Measurements from ENCODE around the gene SLC38A2.

SLC38A2 gene

GRCh38 chr12:46366771-46367170 lies 5.8 kb downstream of the SLC38A2 start:
- TF ChIP-seq, protein P1, sequence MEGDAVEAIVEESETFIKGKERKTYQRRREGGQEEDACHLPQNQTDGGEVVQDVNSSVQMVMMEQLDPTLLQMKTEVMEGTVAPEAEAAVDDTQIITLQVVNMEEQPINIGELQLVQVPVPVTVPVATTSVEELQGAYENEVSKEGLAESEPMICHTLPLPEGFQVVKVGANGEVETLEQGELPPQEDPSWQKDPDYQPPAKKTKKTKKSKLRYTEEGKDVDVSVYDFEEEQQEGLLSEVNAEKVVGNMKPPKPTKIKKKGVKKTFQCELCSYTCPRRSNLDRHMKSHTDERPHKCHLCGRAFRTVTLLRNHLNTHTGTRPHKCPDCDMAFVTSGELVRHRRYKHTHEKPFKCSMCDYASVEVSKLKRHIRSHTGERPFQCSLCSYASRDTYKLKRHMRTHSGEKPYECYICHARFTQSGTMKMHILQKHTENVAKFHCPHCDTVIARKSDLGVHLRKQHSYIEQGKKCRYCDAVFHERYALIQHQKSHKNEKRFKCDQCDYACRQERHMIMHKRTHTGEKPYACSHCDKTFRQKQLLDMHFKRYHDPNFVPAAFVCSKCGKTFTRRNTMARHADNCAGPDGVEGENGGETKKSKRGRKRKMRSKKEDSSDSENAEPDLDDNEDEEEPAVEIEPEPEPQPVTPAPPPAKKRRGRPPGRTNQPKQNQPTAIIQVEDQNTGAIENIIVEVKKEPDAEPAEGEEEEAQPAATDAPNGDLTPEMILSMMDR (IDR thresholded peaks at IDR 0.05) = no peak
- no peaks in the 10 kb centered on the region for H3K27me3 ChIP-seq
- peak overlapping the region; percentile 97 for H3K27ac ChIP-seq
- H3K4me3 ChIP-seq (ENCODE audit: low read depth in 1 of 2, low read length in 1 of 2) = no peak overlapping the region
- peaks cover 93% of the 10 kb centered on the region for H3K36me3 ChIP-seq
- H3K4me1 ChIP-seq (ENCODE audit: control insufficient read depth in 1 of 2, insufficient read depth in 1 of 2, low read depth in 1 of 2, low read length in 1 of 2) = peaks cover 48% of the 10 kb centered on the region in 2 experiments
- no peaks in the 10 kb centered on the region for H3K9me3 ChIP-seq

DNA sequence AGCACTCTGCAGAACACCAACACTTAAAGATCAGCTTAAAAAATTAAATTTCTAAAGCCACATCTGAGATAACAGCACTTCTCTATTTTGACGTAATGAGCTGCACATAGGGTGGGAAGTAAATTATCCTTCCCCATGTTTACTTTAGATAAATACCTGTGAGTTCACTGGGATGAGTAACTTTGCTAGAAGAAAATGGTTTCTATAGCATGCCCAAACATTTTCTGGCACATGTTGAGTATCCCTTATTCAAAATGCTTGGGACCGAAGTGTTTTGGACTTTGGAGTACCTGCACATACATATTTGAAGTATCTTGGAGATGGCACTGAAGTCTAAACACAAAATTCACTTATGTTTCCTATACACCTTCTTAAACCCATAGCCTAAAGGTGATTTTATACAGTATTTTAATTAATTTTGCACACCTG lies 6.6 kb downstream of the SLC38A2 start:
- H3K36me3 ChIP-seq = peaks cover 100% of the 10 kb centered on the region
- TF ChIP-seq, protein P1 (IDR thresholded peaks at IDR 0.05) = no peak
- no peaks in the 10 kb centered on the region for H3K9me3 ChIP-seq
- no peak overlapping the region for H3K4me3 ChIP-seq (ENCODE audit: low read depth in 1 of 2, low read length in 1 of 2)
- peak overlapping the region; percentile 97 for H3K27ac ChIP-seq
- H3K27me3 ChIP-seq = no peaks in the 10 kb centered on the region
- H3K4me1 ChIP-seq (ENCODE audit: control insufficient read depth in 1 of 2, insufficient read depth in 1 of 2, low read depth in 1 of 2, low read length in 1 of 2) = peaks cover 45 to 47% of the 10 kb centered on the region in 2 experiments

- Histone ChIP-seq H3K4me3 (ENCODE audit: low read depth in 1 of 2, low read length in 1 of 2) (no peak overlapping the region), H3K36me3 (peaks cover 100% of the 10 kb centered on the region), H3K4me1 (ENCODE audit: control insufficient read depth in 1 of 2, insufficient read depth in 1 of 2, low read depth in 1 of 2, low read length in 1 of 2) (peaks cover 35 to 37% of the 10 kb centered on the region in 2 experiments), H3K9me3 (no peaks in the 10 kb centered on the region), H3K27ac (peak overlapping the region; percentile 97), H3K27me3 (no peaks in the 10 kb centered on the region)
- TF ChIP-seq, protein P1 (IDR thresholded peaks at IDR 0.05) = no peak
Observed at GRCh38 chr12:46364777-46365580, 7.6 kb downstream of the SLC38A2 start.

- H3K4me1 ChIP-seq (ENCODE audit: control insufficient read depth in 1 of 2, insufficient read depth in 1 of 2, low read depth in 1 of 2, low read length in 1 of 2) = peaks cover 29 to 30% of the 10 kb centered on the region in 2 experiments
- no peak overlapping the region for H3K27ac ChIP-seq
- no peaks in the 10 kb centered on the region for H3K9me3 ChIP-seq
- H3K27me3 ChIP-seq = no peaks in the 10 kb centered on the region
- no peak overlapping the region for H3K4me3 ChIP-seq (ENCODE audit: low read depth in 1 of 2, low read length in 1 of 2)
- H3K36me3 ChIP-seq = peaks cover 100% of the 10 kb centered on the region
- TF ChIP-seq, protein P1 (IDR thresholded peaks at IDR 0.05) = no peak
Observed at GRCh38 chr12:46364300-46364696, 8.3 kb downstream of the SLC38A2 start.

DNA sequence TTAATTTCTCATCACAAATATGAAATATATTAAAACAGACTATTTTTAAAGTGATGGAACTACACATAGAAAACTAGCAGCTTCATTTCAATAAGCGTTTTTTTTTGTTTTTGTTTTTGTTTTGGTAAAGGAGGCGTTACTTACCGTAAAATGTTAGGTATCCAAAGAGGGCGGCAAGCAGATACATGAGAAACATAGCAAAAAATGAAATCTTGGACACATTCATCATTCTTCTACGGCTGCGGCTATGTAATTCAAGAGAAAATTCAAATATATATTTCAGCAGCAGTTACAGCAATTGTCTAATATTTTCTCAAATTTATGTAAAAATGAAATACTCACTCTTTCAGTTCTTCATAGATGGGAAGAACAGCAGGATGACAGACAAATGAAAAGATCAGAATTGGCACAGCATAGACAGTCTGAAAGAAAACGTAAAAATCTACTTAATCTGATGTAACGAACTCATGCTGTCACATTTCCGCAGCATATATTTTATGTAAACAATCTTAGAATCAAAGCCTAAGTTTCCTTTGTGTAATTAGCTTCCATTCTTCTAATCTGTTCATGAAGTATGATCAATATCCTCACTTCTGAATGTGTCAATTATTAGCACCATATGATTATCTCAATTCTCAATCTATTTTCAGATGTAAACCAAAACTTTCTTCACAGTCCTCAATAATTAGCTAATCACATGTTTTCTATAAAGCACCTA lies 8.8 kb downstream of the SLC38A2 start:
- TF ChIP-seq, protein P1 (IDR thresholded peaks at IDR 0.05) = no peak

More for the DNA sequence above, 8.8 kb downstream of the SLC38A2 start:
- H3K27me3 ChIP-seq = no peaks in the 10 kb centered on the region
- peaks cover 100% of the 10 kb centered on the region for H3K36me3 ChIP-seq
- H3K27ac ChIP-seq = no peak overlapping the region
- H3K9me3 ChIP-seq = no peaks in the 10 kb centered on the region
- H3K4me1 ChIP-seq (ENCODE audit: control insufficient read depth in 1 of 2, insufficient read depth in 1 of 2, low read depth in 1 of 2, low read length in 1 of 2) = peaks cover 23 to 24% of the 10 kb centered on the region in 2 experiments
- H3K4me3 ChIP-seq (ENCODE audit: low read depth in 1 of 2, low read length in 1 of 2) = no peak overlapping the region
